Renal cortex interstitium (tissue), 11 donors: ENCODE results near the gene FAM3C. TPM values are rescaled to one million over a fixed set of nuclear protein-coding genes. Genes with fewer than 3 reads are reported as not detected.
"Not testable (repeated sequence)": the region's sequence is repeated elsewhere in the genome, so short reads cannot be mapped to it uniquely, and the experiment has no call there.

Experiments used
- DNase-seq, 11 donors: peaks; one replicate each; pipeline ENCODE4 v3.0.0-alpha.2; 2013; ENCODE audit warnings: low read depth in 9 of 11, low spot score in 4 of 11; ENCODE audit errors: extremely low read depth in 1 of 11
- polyA plus RNA-seq, 3 donors: library from polyadenylated mRNA; unstranded; fragments of 120-200 nt; gene quantifications; one replicate each; pipeline ENCODE4 v1.2.1, GENCODE V29; 2013; ENCODE audit not compliant: insufficient read length in 3 of 3

Gene FAM3C
- polyA plus RNA-seq, 3 donors: 102 to 120 (median 114) TPM

GRCh38 chr7:121322460-121322859 lies 73.6 kb downstream of the FAM3C start:
- DNase-seq: no peak

- not testable (repeated sequence) for DNase-seq
Measured at GRCh38 chr7:121315170-121315569, 80.9 kb downstream of the FAM3C start.

GRCh38 chr7:121313793-121314676 lies 82.1 kb downstream of the FAM3C start:
- DNase-seq: no peak

DNA sequence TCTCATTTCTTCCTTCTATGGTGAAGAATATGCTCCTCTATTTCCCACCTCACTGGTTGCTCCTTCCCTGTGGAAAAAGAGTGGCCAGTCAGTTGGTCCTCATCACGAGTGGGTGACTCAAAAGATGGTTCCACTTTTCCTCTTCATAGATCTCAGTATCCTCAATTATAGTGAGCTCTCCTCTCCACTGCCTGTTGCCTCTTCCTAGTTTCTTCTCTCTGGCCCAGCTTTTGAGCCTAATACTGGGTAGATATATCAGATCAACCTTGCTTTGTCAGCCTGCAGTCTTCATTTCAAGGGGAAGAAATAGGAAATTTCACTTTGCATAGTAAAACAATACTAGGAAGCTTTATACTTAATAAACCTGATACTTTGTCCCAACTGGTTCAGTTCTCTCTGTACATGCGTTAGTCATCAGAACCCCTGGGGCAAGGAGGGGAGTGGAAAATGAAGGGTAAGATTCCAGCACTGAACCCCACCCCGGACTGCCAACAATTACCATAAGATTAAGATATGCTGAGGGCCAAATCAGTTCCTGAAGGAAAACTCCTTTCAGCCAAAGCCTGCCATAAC lies 82.8 kb downstream of the FAM3C start:
- DNase-seq: no peak

DNA sequence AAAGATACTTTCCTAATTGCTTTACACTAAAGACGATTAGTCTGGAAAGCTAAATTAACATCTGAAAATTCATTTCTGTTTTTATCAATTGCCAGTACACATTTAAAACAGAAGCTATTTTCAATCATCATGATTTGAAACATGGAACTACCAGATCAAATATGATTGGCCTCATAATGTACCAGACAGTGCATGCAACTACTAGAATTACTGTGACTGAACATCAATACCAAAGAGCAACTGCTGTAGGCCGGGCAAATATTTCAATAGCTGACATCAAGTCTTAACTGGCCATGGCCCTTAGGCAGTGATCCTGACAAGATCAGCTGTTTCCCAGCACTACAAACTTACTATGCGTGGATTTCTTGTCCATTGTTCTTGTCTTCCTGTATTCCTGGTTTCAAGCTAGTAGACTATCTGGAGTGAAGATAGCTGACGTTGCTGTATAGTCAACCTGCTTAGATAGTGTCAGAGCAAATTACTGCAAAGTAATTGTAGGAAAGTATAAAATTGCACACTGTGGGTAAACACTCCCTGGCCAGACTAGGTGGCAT lies 89.0 kb downstream of the FAM3C start:
- DNase-seq: no peak

- DNase-seq: no peak
Measured at GRCh38 chr7:121306565-121306964, 89.5 kb downstream of the FAM3C start.

DNA sequence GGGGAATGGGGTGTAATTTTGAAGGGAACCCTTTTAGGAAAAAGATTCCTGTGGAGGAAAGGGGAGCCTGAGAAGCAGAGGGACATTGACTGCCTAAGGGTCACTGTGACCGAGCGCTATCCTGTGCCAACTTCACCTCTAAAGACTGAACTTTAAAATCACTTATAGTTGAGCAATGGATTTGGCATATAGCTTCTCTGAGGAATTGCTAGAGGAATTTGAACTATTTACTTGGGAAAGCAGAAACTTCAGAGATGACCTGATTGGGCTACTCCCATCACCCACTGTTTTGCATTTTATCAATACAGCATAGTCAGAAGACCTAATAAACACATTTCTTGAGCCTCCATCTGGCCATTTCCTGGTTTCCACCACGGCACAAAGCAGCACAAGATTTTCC lies 91.0 kb downstream of the FAM3C start:
- no peak for DNase-seq

GRCh38 chr7:121304102-121304658 lies 91.9 kb downstream of the FAM3C start:
- no peak for DNase-seq

DNA sequence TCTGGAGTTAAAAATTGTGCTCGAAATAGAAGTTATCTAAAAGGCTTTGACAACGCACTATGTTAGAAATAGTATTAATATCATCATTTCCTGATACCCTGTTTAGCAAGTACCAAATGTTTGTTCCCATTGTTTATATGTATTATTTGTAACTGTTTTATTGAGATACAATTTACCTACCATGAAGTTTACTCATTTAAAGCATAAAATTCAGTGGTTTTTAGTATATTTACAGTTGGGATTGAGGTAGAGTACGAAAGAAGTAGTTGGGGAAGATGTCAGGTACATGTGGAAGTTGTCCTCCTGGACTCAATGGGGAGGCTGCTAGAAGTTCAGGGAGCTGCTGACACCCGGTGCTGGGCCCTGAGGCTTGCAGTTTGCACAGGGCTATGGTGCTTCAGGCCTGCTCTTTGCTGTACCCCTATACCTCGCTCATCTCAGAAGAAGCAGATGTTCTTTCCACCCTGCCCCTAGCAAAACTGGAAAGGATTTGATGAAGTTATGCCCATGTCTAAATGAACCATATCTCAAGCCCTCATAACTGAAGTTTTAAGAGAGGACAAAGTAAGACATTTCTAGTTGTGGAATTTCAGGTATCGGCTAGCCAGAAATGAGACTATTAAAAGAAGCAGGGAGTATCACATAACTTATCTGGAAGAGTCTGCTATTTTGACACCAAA lies 92.5 kb downstream of the FAM3C start:
- DNase-seq: no peak

- no peak for DNase-seq
Measured at GRCh38 chr7:121302214-121302745, 93.8 kb downstream of the FAM3C start.

DNA sequence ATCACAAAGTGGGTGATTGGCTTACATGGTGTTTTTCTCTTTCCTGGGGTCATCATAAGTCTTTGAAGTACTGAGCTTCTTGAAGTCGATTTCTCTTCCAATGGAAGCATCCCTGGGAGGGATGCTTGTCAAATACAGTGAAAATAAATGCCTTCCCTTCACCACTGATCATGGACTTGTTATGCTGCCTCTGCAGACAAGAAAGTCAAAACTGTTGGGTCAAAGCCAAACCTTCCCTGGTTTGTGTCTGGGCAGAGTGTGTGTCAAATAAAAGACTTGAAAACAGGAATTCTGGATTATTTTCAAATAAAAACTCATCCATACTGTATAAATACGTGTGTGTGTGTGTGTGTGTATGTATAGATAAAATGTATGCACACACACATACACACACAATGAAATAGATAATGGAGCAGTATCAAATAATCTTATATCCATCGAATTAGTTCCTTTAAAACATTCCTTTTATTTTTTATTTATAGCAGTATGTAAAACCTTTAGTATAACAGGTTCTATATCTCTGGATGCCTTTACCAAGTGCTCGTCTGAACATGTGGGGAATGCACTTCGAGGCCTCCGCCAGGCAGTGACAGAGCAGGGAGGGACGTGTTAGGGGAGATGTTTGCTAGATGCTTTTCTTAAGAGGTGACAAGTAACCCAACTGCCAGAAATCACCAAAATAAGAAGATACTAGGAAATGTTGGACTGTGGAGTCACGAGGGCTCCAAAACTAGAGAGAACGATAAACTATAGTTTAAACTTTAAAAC lies 94.5 kb downstream of the FAM3C start:
- no peak for DNase-seq

GRCh38 chr7:121300685-121301420 lies 95.3 kb downstream of the FAM3C start:
- no peak for DNase-seq

Other genes with a start within 250 kb of the FAM3C start
- under 1 TPM; 0.05 to 0.06 (median 0.06) TPM for gene WNT16, start 67.3 kb downstream of the FAM3C start, polyA plus RNA-seq